ENCODE data around the gene NHS. TPM values are rescaled to one million over a fixed set of nuclear protein-coding genes. Genes with fewer than 3 reads are reported as not detected.

NHS gene
- total and polyA plus RNA-seq, 2 of the 13 experiments (the other 11 are each of a cell fraction or from before 2014, with no cell fraction given), result 0.02 TPM; not detected in 1

- TF ChIP-seq PAXIP1 (CRISPR knock-in tag; conservative IDR thresholded peaks at IDR 0.05), result no peak
- TF ChIP-seq RFXAP (CRISPR knock-in tag; IDR thresholded peaks at IDR 0.05; ENCODE audit: borderline replicate concordance), result no peak
- TF ChIP-seq MXD4 (CRISPR knock-in tag; IDR thresholded peaks at IDR 0.05), result no peak
- TF ChIP-seq FOXC1 (CRISPR knock-in tag; IDR thresholded peaks at IDR 0.05; ENCODE audit: borderline replicate concordance), result no peak
- no peak for TF ChIP-seq ZMAT3 (CRISPR knock-in tag; conservative IDR thresholded peaks at IDR 0.05)
- no peak for TF ChIP-seq NFYC (CRISPR knock-in tag; IDR thresholded peaks at IDR 0.05)
- no peak for TF ChIP-seq ZNF780A (CRISPR knock-in tag; IDR thresholded peaks at IDR 0.05)
- TF ChIP-seq ZNF207 (IDR thresholded peaks at IDR 0.05; ENCODE audit: borderline replicate concordance), result no peak
Observed at GRCh38 chrX:17768997-17769396, 394.0 kb downstream of the NHS start (continued).

GRCh38 chrX:17769701-17770269 is 394.8 kb downstream of the NHS start:
- TF ChIP-seq HOXA9 (CRISPR knock-in tag; IDR thresholded peaks at IDR 0.05; ENCODE audit: borderline replicate concordance), result no peak
- no peak for TF ChIP-seq ZFP36 (IDR thresholded peaks at IDR 0.05; ENCODE audit: borderline replicate concordance, low read depth, low read length, partially characterized antibody)
- TF ChIP-seq, protein P1, sequence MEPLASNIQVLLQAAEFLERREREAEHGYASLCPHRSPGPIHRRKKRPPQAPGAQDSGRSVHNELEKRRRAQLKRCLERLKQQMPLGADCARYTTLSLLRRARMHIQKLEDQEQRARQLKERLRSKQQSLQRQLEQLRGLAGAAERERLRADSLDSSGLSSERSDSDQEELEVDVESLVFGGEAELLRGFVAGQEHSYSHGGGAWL (CRISPR knock-in tag; IDR thresholded peaks at IDR 0.05), result no peak
- TF ChIP-seq ZNF331 (CRISPR knock-in tag; IDR thresholded peaks at IDR 0.05), result no peak
- no peak overlapping the region for H3K4me2 ChIP-seq (ENCODE audit: low read depth, low read length)
- BruUV-seq (replicated peaks), result no TSS peak
- intact Hi-C loops (cut with micrococcal nuclease; ENCODE audit: unreplicated experiment) (no loop called here), in situ Hi-C loops (cut with HindIII; ENCODE audit: extremely low pct_ligation_motif_present, low pct_unique_long_range_greater_than_20kb) (no loop called here)
- no peak for FAIRE-seq
- ChIA-PET CTCF (ENCODE audit: low intra/inter-chr PET ratio, low total read pairs) (no interaction called here), POLR2A (no interaction called here)
- H3K4me3 ChIP-seq (replicated peaks in 1 of 3; ENCODE audit: insufficient read depth in 1 of 3, low read depth in 2 of 3, low read length in 3 of 3), result no peak overlapping the region
- H2AFZ ChIP-seq (ENCODE audit: low read length), result no peak overlapping the region
- H4K20me1 ChIP-seq (ENCODE audit: insufficient read depth, low read length), result no peaks in the 10 kb centered on the region
- H3K4me1 ChIP-seq (ENCODE audit: insufficient read depth, low read length), result no peaks in the 10 kb centered on the region
- 3% methylated on average over 3 of the region's 3 CpGs for WGBS (ENCODE audit: low lambda C conversion rate)
- H3K27me3 ChIP-seq (ENCODE audit: control insufficient read depth in 1 of 2, insufficient read depth in 2 of 2, low read length in 2 of 2), result no peaks in the 10 kb centered on the region; a peak in 1 of 5 replicates
- H3K27ac ChIP-seq (ENCODE audit: extremely low read length, insufficient read depth, low read length), result no peak overlapping the region
- H3K79me2 ChIP-seq (ENCODE audit: insufficient read depth, low read length), result no peaks in the 10 kb centered on the region
- H3K9me3 ChIP-seq (ENCODE audit: low read length), result no peaks in the 10 kb centered on the region
- no peak for ATAC-seq
- H3K36me3 ChIP-seq (replicated peaks in 1 of 2; ENCODE audit: control insufficient read depth in 1 of 2, insufficient read depth in 2 of 2, low read length in 2 of 2), result no peaks in the 10 kb centered on the region
- DNase-seq (ENCODE audit: low spot score), result no peak
- H3K9ac ChIP-seq (ENCODE audit: insufficient read depth, low read depth, low read length), result no peak overlapping the region
